Natural killer cell (primary cell): ENCODE data around the gene MLLT6. TPM values are rescaled to one million over a fixed set of nuclear protein-coding genes. Genes with fewer than 3 reads are reported as not detected.
A peak's percentile ranks its signal among the peaks of the same experiment; 100 is the strongest.

Experiments
- ATAC-seq, 3 donors: fragments of 150-1000 bp in 2 of 3; fragments of 200-7000 bp in 1 of 3; cut with Tn5 transposase; 1 replicate in 1 of 3; 2 replicates in 2 of 3; pipeline ENCODE4 v1.10.0; 2021; ENCODE audit warnings: mild to moderate bottlenecking in 2 of 3, moderate library complexity in 2 of 3
- DNase-seq, 2 donors: peaks; one replicate each; pipeline versions ENCODE4 v3.0.0 to v3.0.0-alpha.2; 2013 to 2021; ENCODE audit warnings: mixed read lengths in 1 of 2
- H3K27ac ChIP-seq: one replicate; pipeline ENCODE4 v1.5.1; 2013; ENCODE audit warnings: mild to moderate bottlenecking, low read length
- H3K27me3 ChIP-seq: one replicate; pipeline ENCODE4 v1.6.1; 2013; ENCODE audit warnings: low read length; ENCODE audit not compliant: control insufficient read depth, insufficient read depth
- H3K36me3 ChIP-seq: one replicate; pipeline ENCODE4 v1.6.1; 2013; ENCODE audit warnings: low read length; ENCODE audit not compliant: control insufficient read depth, insufficient read depth
- H3K4me1 ChIP-seq: one replicate; pipeline ENCODE4 v1.6.1; 2013; ENCODE audit warnings: low read length; ENCODE audit not compliant: control insufficient read depth, insufficient read depth
- H3K4me3 ChIP-seq: one replicate; pipeline ENCODE4 v1.5.1; 2013; ENCODE audit warnings: low read length
- H3K9me3 ChIP-seq: one replicate; pipeline ENCODE4 v1.6.1; 2013; ENCODE audit warnings: low read length; ENCODE audit not compliant: control insufficient read depth, insufficient read depth
- H3K27ac Mint-ChIP-seq, 2 donors: one replicate each; pipeline ENCODE4 v1.8.0; 2022; ENCODE audit warnings: mild to moderate bottlenecking in 2 of 2, mixed read lengths in 2 of 2, moderate library complexity in 1 of 2
- H3K27me3 Mint-ChIP-seq, 2 donors: one replicate each; pipeline ENCODE4 v1.8.0; 2022; ENCODE audit warnings: low read depth in 2 of 2, mixed read lengths in 2 of 2
- H3K36me3 Mint-ChIP-seq: one replicate; pipeline ENCODE4 v1.8.0; 2022; ENCODE audit warnings: mixed read lengths
- H3K4me1 Mint-ChIP-seq, 2 donors: one replicate each; pipeline ENCODE4 v1.8.0; 2022; ENCODE audit warnings: mixed read lengths in 2 of 2
- H3K4me3 Mint-ChIP-seq: one replicate; pipeline ENCODE4 v1.8.0; 2022; ENCODE audit warnings: mild to moderate bottlenecking, moderate library complexity, mixed read lengths
- H3K9me3 Mint-ChIP-seq, 2 donors: one replicate each; pipeline ENCODE4 v1.8.0; 2022; ENCODE audit warnings: mixed read lengths in 2 of 2
- CTCF ChIP-seq: fragments of 200-600 bp; IDR thresholded peaks from one replicate; pipeline ENCODE4 v1.8.0; 2022; ENCODE audit warnings: antibody characterized with exemption
- WGBS: methylation state at CpG from one replicate; pipeline ENCODE4 v1.1.7; 2013; ENCODE audit warnings: missing lambda C conversion rate; ENCODE audit not compliant: insufficient coverage; 5-methylcytosine and 5-hydroxymethylcytosine counted together
- intact Hi-C: fragments of 100-400 bp; cut with micrococcal nuclease; formaldehyde crosslinking; loops from one replicate; pipeline ENCODE4 v1.14.2; 2022
- total RNA-seq, 4 donors: library from RNA; stranded (reverse); fragments of 120-200 nt in 1 of 4; gene quantifications; one replicate each; pipeline versions ENCODE4 v1.2.3 to v1.2.4, GENCODE V29; 2013 to 2022

The MLLT6 gene
- total RNA-seq, 3 donors from 2014 or later (not counting 1 experiment from before 2014, with no cell fraction given): 478 to 578 (median 485) TPM

DNA sequence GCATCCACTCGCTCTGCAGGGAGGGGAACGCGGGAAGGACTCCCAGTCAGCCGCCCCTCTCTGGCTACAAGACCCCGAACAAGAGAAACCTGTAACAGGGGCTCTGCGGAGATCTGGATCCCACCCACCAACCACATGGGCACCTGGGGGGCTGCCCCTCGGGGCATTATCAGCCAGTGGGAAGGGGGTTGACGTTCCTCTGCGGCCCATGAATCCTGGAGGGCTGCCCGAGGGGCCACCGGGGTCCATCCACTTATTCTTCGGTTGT, 44.9 kb downstream of the MLLT6 start:
- Histone ChIP-seq H3K4me3 (peak overlapping the region; percentile 17), H3K27ac (no peak overlapping the region), H3K4me1 (peaks cover 71% of the 10 kb centered on the region), H3K9me3 (no peaks in the 10 kb centered on the region), H3K36me3 (peaks cover 5% of the 10 kb centered on the region), H3K27me3 (peaks cover 41% of the 10 kb centered on the region)
- no peak for ATAC-seq
- peaks cover 7% of the 10 kb centered on the region for H3K36me3 Mint-ChIP-seq
- intact Hi-C loops: loop anchor here (5.0 to 10.0 kb wide), 4 partner anchors 45 to 402 kb away; partner anchors contain the start of genes MLLT6 and PLXDC1
- no peaks in the 10 kb centered on the region for H3K9me3 Mint-ChIP-seq
- peaks cover 39 to 43% of the 10 kb centered on the region in 2 donors for H3K27me3 Mint-ChIP-seq
- peak overlapping the region; percentile 96 for H3K4me3 Mint-ChIP-seq
- no peak overlapping the region for H3K27ac Mint-ChIP-seq
- TF ChIP-seq CTCF: no peak
- peaks cover 54 to 59% of the 10 kb centered on the region in 2 donors for H3K4me1 Mint-ChIP-seq
- WGBS: 8% methylated on average over 12 of the region's 12 CpGs
- DNase-seq: peak in 1 of 2 donors; percentile 27

- H3K27ac ChIP-seq: no peak overlapping the region
- TF ChIP-seq CTCF: no peak
- Mint-ChIP-seq H3K4me3 (peak overlapping the region; percentile 96), H3K27me3 (peaks cover 39 to 43% of the 10 kb centered on the region in 2 donors), H3K36me3 (peaks cover 7% of the 10 kb centered on the region), H3K9me3 (no peaks in the 10 kb centered on the region), H3K27ac (peak overlapping the region; percentile 10 to 85), H3K4me1 (peaks cover 54 to 59% of the 10 kb centered on the region in 2 donors)
- 14% methylated on average over 28 of the region's 28 CpGs for WGBS
- intact Hi-C loops: loop anchor here (5.0 to 10.0 kb wide), 4 partner anchors 46 to 402 kb away; partner anchors contain the start of genes MLLT6 and PLXDC1
- peaks cover 71% of the 10 kb centered on the region for H3K4me1 ChIP-seq
- DNase-seq (peak in 1 of 2 donors; percentile 49), ATAC-seq (no peak)
- peaks cover 7% of the 10 kb centered on the region for H3K36me3 ChIP-seq
- peaks cover 41% of the 10 kb centered on the region for H3K27me3 ChIP-seq
- no peaks in the 10 kb centered on the region for H3K9me3 ChIP-seq
- H3K4me3 ChIP-seq: no peak overlapping the region
Measured at GRCh38 chr17:38750312-38751121, 45.4 kb downstream of the MLLT6 start.

DNA sequence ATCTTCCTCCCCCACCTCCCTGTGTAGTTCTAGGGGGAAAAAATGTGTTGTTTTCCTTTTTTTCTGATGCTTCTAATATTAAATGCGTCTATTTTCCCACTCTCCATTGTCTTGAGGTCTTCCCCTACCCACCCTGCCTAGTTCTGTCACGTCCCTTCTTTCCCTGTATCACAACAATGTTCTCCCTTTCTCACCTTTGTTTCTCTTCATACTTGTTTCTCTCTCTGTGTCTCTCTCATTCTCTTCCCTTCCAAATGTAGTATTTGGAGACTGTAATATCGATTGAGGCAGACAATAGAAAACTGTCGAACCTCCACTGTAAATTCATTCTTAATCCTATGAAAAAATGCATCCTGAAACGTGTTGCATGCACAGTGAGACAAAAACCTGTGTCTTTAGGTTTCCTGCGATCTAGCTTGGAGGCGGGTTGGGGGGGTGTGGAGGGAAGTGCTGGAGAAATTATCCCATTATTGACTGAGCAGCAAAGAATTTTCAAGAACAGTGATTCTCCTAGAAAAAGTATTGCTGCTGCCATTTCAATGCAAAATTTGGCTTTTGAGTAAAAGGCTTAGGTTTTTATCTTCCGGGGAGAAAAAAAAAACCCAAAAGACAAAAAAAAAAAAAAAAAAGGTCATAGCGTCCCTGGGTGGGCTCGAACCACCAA, 46.2 kb downstream of the MLLT6 start:
- H3K4me1 ChIP-seq: peaks cover 71% of the 10 kb centered on the region
- peaks cover 31 to 35% of the 10 kb centered on the region in 2 donors for H3K27me3 Mint-ChIP-seq
- H3K4me1 Mint-ChIP-seq: peaks cover 54 to 59% of the 10 kb centered on the region in 2 donors
- peaks cover 7% of the 10 kb centered on the region for H3K36me3 Mint-ChIP-seq
- intact Hi-C loops: loop anchor here (5.0 to 10.0 kb wide), 4 partner anchors 46 to 401 kb away; partner anchors contain the start of genes MLLT6 and PLXDC1
- H3K27me3 ChIP-seq: peaks cover 38% of the 10 kb centered on the region
- H3K4me3 ChIP-seq: peak overlapping the region; percentile 80
- DNase-seq (peak in 1 of 2 donors; percentile 26), ATAC-seq (no peak)
- no peaks in the 10 kb centered on the region for H3K9me3 ChIP-seq
- peak overlapping the region; percentile 85 to 86 for H3K27ac Mint-ChIP-seq
- H3K4me3 Mint-ChIP-seq: peak overlapping the region; percentile 96
- H3K9me3 Mint-ChIP-seq: no peaks in the 10 kb centered on the region
- TF ChIP-seq CTCF: no peak
- H3K27ac ChIP-seq: peak overlapping the region; percentile 86
- peaks cover 14% of the 10 kb centered on the region for H3K36me3 ChIP-seq
- WGBS: 3% methylated on average over 9 of the region's 10 CpGs
